Measurements from ENCODE around the gene ELK4. TPM values are rescaled to one million over a fixed set of nuclear protein-coding genes. Genes with fewer than 3 reads are reported as not detected.
A peak's percentile ranks its signal among the peaks of the same experiment; 100 is the strongest.

ELK4 gene
- total RNA-seq, 2 donors from 2014 or later, result 30.5 to 37.6 TPM

DNA sequence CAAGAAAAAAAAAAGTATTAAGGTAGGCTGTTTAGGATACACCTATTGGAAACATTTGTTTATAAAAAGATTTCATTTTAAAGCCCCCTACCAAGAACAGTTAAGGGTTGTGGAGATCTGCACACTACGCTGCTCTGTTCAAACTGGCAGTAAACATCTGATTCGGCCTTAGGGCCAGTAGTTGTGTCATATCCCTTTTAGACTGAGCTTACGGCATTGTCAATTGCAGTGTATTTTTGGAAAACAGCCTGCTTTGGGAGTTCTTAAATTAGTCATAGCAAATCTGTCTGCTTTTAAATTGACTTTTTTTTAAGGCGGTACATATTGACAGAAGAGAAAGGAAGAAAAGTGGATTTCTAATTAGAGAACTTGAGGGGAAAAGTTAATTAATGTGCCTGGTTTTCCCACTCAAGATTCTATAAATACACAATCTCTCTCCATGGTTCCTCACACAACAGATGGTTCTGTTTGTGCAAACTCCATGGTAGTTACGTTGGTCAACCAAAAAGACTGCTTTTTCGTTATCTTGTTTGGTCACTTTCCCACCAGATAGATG is 1.7 kb upstream of the ELK4 start:
- no peaks in the 10 kb centered on the region for H3K4me1 ChIP-seq
- no peaks in the 10 kb centered on the region for H3K9me3 ChIP-seq
- H3K27ac ChIP-seq, result no peak overlapping the region
- H3K9ac ChIP-seq (ENCODE audit: low read depth in 2 of 2, low read length in 2 of 2), result no peak overlapping the region
- TF ChIP-seq, protein P1, sequence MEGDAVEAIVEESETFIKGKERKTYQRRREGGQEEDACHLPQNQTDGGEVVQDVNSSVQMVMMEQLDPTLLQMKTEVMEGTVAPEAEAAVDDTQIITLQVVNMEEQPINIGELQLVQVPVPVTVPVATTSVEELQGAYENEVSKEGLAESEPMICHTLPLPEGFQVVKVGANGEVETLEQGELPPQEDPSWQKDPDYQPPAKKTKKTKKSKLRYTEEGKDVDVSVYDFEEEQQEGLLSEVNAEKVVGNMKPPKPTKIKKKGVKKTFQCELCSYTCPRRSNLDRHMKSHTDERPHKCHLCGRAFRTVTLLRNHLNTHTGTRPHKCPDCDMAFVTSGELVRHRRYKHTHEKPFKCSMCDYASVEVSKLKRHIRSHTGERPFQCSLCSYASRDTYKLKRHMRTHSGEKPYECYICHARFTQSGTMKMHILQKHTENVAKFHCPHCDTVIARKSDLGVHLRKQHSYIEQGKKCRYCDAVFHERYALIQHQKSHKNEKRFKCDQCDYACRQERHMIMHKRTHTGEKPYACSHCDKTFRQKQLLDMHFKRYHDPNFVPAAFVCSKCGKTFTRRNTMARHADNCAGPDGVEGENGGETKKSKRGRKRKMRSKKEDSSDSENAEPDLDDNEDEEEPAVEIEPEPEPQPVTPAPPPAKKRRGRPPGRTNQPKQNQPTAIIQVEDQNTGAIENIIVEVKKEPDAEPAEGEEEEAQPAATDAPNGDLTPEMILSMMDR (IDR thresholded peaks at IDR 0.05), result no peak
- no peak for DNase-seq
- H3K36me3 ChIP-seq, result no peaks in the 10 kb centered on the region
- H3K27me3 ChIP-seq, result no peaks in the 10 kb centered on the region
- intact Hi-C loops (cut with DNase I), result loop anchor here (2.0 to 5.0 kb wide), 2 partner anchors 43 to 106 kb away; no protein-coding TSS in a partner anchor
- no peak overlapping the region for H3K4me3 ChIP-seq

GRCh38 chr1:205632669-205633169 is 908 bp upstream of the ELK4 start:
- H3K9ac ChIP-seq (ENCODE audit: low read depth in 2 of 2, low read length in 2 of 2), result peak overlapping the region in 1 of 2 donors; percentile 90
- H3K4me3 ChIP-seq, result peak overlapping the region; percentile 56
- H3K27me3 ChIP-seq, result no peaks in the 10 kb centered on the region
- H3K9me3 ChIP-seq, result no peaks in the 10 kb centered on the region
- H3K27ac ChIP-seq, result peak overlapping the region; percentile 86
- TF ChIP-seq, protein P1 (IDR thresholded peaks at IDR 0.05), result no peak
- H3K36me3 ChIP-seq, result no peaks in the 10 kb centered on the region
- no peaks in the 10 kb centered on the region for H3K4me1 ChIP-seq
- intact Hi-C loops (cut with DNase I), result loop anchor here (2.0 to 5.0 kb wide), 2 partner anchors 42 to 105 kb away; no protein-coding TSS in a partner anchor
- no peak for DNase-seq

DNA sequence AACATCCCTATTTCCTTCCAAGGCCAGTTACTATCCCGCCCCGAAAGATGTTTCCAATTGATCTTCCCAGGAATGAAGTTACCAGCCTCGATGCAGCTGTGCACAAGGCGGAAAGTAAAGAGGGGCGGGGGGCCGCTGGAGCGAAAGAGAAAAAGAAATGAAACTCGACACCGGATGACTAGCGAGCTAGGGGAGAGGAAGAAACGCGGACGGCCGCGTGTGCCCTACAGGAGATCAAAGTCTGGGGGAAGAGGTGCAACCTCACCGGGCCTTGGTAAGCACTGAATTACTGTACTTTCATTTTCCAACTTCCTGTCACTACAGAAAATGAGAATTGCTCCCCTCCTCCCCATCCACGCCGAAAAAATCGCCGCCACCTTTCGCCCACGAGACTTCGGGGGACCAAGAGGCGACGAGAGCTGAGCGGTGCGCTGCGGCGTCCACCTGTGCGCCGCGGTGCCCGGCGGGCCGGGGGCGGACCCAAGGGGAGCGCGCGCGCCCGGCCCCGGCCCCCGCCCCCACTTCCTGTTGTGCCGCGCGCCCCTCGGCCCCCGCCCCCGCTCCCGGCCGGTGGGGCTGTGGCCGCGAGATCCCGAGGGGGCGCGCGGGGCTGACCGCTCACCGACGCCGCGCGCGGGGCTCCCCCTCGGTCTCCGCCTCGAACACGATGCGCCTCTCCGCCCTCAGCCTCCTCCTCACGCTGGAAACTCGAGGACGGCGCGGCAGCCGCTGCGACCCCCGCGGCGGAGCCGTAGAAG is 622 bp downstream of the ELK4 start:
- H3K9ac ChIP-seq (ENCODE audit: low read depth in 2 of 2, low read length in 2 of 2), result peak overlapping the region; percentile 89 to 95
- TF ChIP-seq, protein P1 (IDR thresholded peaks at IDR 0.05), result no peak
- peak overlapping the region; percentile 56 for H3K4me3 ChIP-seq
- no peaks in the 10 kb centered on the region for H3K27me3 ChIP-seq
- intact Hi-C loops (cut with DNase I), result loop anchor here (5.0 kb wide), 1 partner anchor 104 kb away; no protein-coding TSS in a partner anchor
- H3K36me3 ChIP-seq, result no peaks in the 10 kb centered on the region
- peak; percentile 78 for DNase-seq
- peak overlapping the region; percentile 86 for H3K27ac ChIP-seq
- no peaks in the 10 kb centered on the region for H3K4me1 ChIP-seq
- no peaks in the 10 kb centered on the region for H3K9me3 ChIP-seq

- Histone ChIP-seq H3K36me3 (no peaks in the 10 kb centered on the region), H3K27ac (peak overlapping the region; percentile 86), H3K4me3 (peak overlapping the region; percentile 56), H3K27me3 (no peaks in the 10 kb centered on the region), H3K9ac (ENCODE audit: low read depth in 2 of 2, low read length in 2 of 2) (peak overlapping the region; percentile 89 to 95), H3K9me3 (no peaks in the 10 kb centered on the region), H3K4me1 (no peaks in the 10 kb centered on the region)
- DNase-seq, result no peak
- TF ChIP-seq, protein P1 (IDR thresholded peaks at IDR 0.05), result no peak
- intact Hi-C loops (cut with DNase I), result loop anchor here (5.0 kb wide), 1 partner anchor 103 kb away; no protein-coding TSS in a partner anchor
These were observed 1.2 kb downstream of the ELK4 start for GRCh38 chr1:205630651-205631009.

- Histone ChIP-seq H3K9me3 (no peaks in the 10 kb centered on the region), H3K27me3 (no peaks in the 10 kb centered on the region), H3K4me1 (no peaks in the 10 kb centered on the region), H3K36me3 (no peaks in the 10 kb centered on the region), H3K9ac (ENCODE audit: low read depth in 2 of 2, low read length in 2 of 2) (peak overlapping the region; percentile 89 to 95), H3K27ac (peak overlapping the region; percentile 86), H3K4me3 (peak overlapping the region; percentile 56)
- TF ChIP-seq, protein P1 (IDR thresholded peaks at IDR 0.05), result no peak
- intact Hi-C loops (cut with DNase I), result loop anchor here (5.0 kb wide), 1 partner anchor 103 kb away; no protein-coding TSS in a partner anchor
- DNase-seq, result no peak
These were observed 1.6 kb downstream of the ELK4 start for GRCh38 chr1:205630241-205630640.
